CD4-positive, alpha-beta memory T cell (primary cell): ENCODE results near the gene SIPA1L3. TPM values are rescaled to one million over a fixed set of nuclear protein-coding genes. Genes with fewer than 3 reads are reported as not detected.

Experiments used
- CTCF ChIA-PET: fragments of 350-600 bp; sonication (Branson Sonifier 250); formaldehyde crosslinking; loops from one replicate; lab custom pipeline; 2021; ENCODE audit warnings: inconsistent platforms; ENCODE audit not compliant: partially characterized antibody; lab: Charles Lee
- POLR2A ChIA-PET: fragments of 350-600 bp; sonication (Branson Sonifier 250); formaldehyde crosslinking; loops from one replicate; lab custom pipeline; 2021; ENCODE audit not compliant: partially characterized antibody; lab: Charles Lee
- DNase-seq, 5 donors: peaks; one replicate each; pipeline versions ENCODE4 v3.0.0 to v3.0.0-alpha.2; 2020 to 2022; ENCODE audit warnings: mixed read lengths in 1 of 5
- H3K27ac ChIP-seq: one replicate; pipeline ENCODE4 v1.7.0; 2013; ENCODE audit warnings: low read depth, low read length
- H3K27me3 ChIP-seq: 2 replicates; pipeline ENCODE4 v1.7.0; 2013; ENCODE audit warnings: mild to moderate bottlenecking, low read length, moderate library complexity; ENCODE audit not compliant: insufficient read depth
- H3K36me3 ChIP-seq: 2 replicates; pipeline ENCODE4 v1.7.0; 2013; ENCODE audit warnings: mild to moderate bottlenecking, low read length, moderate library complexity; ENCODE audit not compliant: insufficient read depth
- H3K4me1 ChIP-seq: 2 replicates; pipeline ENCODE4 v1.7.0; 2013; ENCODE audit warnings: mild to moderate bottlenecking, low read length, moderate library complexity; ENCODE audit not compliant: insufficient read depth
- H3K4me3 ChIP-seq, 2 donors: one replicate each; pipeline ENCODE4 v1.7.0; 2013; ENCODE audit warnings: low read length in 2 of 2, mild to moderate bottlenecking in 1 of 2
- H3K9me3 ChIP-seq, 2 donors: one replicate each; pipeline ENCODE4 v1.7.0; 2013; ENCODE audit warnings: low read length in 2 of 2, control low read depth in 1 of 2; ENCODE audit not compliant: control insufficient read depth in 1 of 2
- H3K27ac Mint-ChIP-seq, 7 donors: one replicate each; pipeline ENCODE4 v1.8.0; 2020 to 2021; ENCODE audit warnings: mixed read lengths in 7 of 7, mild to moderate bottlenecking in 6 of 7, inconsistent platforms in 3 of 7, moderate library complexity in 3 of 7
- H3K27me3 Mint-ChIP-seq, 2 donors: one replicate each; pipeline ENCODE4 v1.8.0; 2020 to 2021; ENCODE audit warnings: mixed read lengths in 2 of 2
- H3K36me3 Mint-ChIP-seq, 2 donors: one replicate each; pipeline ENCODE4 v1.8.0; 2020 to 2021; ENCODE audit warnings: mixed read lengths in 2 of 2, inconsistent platforms in 1 of 2, mild to moderate bottlenecking in 1 of 2
- H3K4me1 Mint-ChIP-seq, 4 donors: one replicate each; pipeline ENCODE4 v1.8.0; 2020 to 2021; ENCODE audit warnings: mixed read lengths in 4 of 4, mild to moderate bottlenecking in 1 of 4
- H3K4me3 Mint-ChIP-seq, 8 donors: one replicate each; pipeline ENCODE4 v1.8.0; 2020 to 2021; ENCODE audit warnings: mixed read lengths in 8 of 8, mild to moderate bottlenecking in 7 of 8, moderate library complexity in 6 of 8, inconsistent platforms in 3 of 8
- H3K9me3 Mint-ChIP-seq, 8 donors: one replicate each; pipeline ENCODE4 v1.8.0; 2020 to 2021; ENCODE audit warnings: mixed read lengths in 8 of 8, mild to moderate bottlenecking in 5 of 8, inconsistent platforms in 3 of 8, moderate library complexity in 1 of 8
- intact Hi-C: fragments of 100-400 bp; cut with micrococcal nuclease; formaldehyde crosslinking; loops from one replicate; pipeline ENCODE4 v1.15.1; 2023
- polyA plus RNA-seq, 2 donors: library from polyadenylated mRNA; unstranded; fragments of 300-500 nt; fragmentation: Illumina TruSeq; gene quantifications; one replicate each; pipeline ENCODE4 v1.2.3, GENCODE V29; 2021
- total RNA-seq, 2 experiments: library from RNA; stranded (reverse); gene quantifications; one replicate each; pipeline ENCODE4 v1.2.3, GENCODE V29; 2021

SIPA1L3 gene
- total and polyA plus RNA-seq, 4 experiments from 2014 or later = 0.39 to 35.0 (median 17.8) TPM

- H3K4me3 Mint-ChIP-seq = no peak overlapping the region
- no peak overlapping the region for H3K4me3 ChIP-seq
- peaks cover 0 to 3% of the 10 kb centered on the region in 2 donors for H3K36me3 Mint-ChIP-seq
- peak overlapping the region in 1 of 7 donors; percentile 1 for H3K27ac Mint-ChIP-seq
- H3K4me1 ChIP-seq = no peaks in the 10 kb centered on the region
- CTCF ChIA-PET = no interaction called here
- no peaks in the 10 kb centered on the region for H3K27me3 ChIP-seq
- POLR2A ChIA-PET = no interaction called here
- H3K9me3 ChIP-seq = no peaks in the 10 kb centered on the region
- H3K27ac ChIP-seq = no peak overlapping the region
- intact Hi-C loops = no loop called here
- H3K36me3 ChIP-seq = no peaks in the 10 kb centered on the region
- peaks cover 12 to 30% (median 19%) of the 10 kb centered on the region in 4 donors for H3K4me1 Mint-ChIP-seq
- no peaks in the 10 kb centered on the region for H3K27me3 Mint-ChIP-seq
- no peak for DNase-seq
- peaks cover 0 to 2% (median 0%) of the 10 kb centered on the region in 8 donors for H3K9me3 Mint-ChIP-seq
Observed at GRCh38 chr19:37983916-37984315, 76.9 kb downstream of the SIPA1L3 start.

GRCh38 chr19:37986048-37986750 is 79.2 kb downstream of the SIPA1L3 start:
- Mint-ChIP-seq H3K4me3 (peak overlapping the region in 1 of 8 donors; percentile 20), H3K36me3 (peaks cover 0 to 3% of the 10 kb centered on the region in 2 donors)

DNA sequence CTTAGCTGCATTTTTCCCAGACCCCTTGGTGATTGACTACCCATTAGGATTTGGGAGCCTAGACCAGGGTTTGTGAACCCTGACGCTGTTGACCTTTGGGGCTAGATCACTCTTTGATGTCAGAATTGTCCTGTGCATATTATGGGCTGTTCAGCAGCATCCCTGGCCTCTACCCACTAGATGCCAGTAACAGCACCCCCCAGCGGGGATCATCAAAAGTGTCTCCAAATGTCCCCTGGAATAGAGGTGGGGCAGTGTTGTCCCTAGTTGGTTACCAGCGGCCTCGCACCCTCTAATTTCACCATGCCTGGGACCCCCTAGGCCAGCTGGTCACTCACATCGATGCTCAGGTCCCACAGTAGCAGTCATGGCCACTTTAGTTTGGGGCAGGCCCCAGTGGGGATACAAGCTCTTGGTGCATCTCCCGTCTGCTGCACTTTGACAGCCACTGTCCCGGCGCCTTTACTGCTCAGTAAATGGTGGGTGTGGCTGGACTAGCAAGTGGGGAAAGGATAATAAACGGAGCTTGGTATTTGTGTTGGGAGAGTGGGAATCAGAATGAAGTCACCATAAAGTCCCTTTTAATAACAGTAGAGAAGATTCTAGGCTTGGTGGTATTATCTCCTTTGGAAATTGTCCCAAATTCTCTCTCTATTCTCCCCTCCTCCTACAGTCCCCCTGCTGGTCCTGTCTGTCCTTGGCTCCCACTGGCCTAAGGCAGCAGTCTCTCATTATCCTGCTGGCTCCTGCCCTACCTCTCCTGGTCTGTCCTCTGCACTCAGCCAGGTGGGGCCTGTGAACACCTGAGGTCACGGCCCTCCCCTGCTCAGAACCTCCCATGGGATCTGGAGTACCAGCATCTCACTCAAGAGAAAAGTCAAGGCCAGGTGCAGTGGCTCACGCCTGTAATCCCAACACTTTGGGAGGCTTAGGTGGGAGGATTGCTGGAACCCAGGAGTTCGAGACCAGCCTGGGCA is 80.6 kb downstream of the SIPA1L3 start:
- no peak for DNase-seq
- Mint-ChIP-seq H3K4me3 (peak overlapping the region in 1 of 8 donors; percentile 27), H3K27me3 (no peaks in the 10 kb centered on the region), H3K36me3 (peaks cover 0 to 3% of the 10 kb centered on the region in 2 donors), H3K4me1 (peaks cover 9 to 31% (median 18%) of the 10 kb centered on the region in 4 donors), H3K9me3 (no peaks in the 10 kb centered on the region), H3K27ac (no peak overlapping the region)
- ChIA-PET POLR2A (no interaction called here), CTCF (interaction anchor here (1.6 kb wide), 1 partner anchor 109 kb away, joined by 4 read pairs; no protein-coding TSS in a partner anchor)
- Histone ChIP-seq H3K36me3 (no peaks in the 10 kb centered on the region), H3K27me3 (no peaks in the 10 kb centered on the region), H3K9me3 (no peaks in the 10 kb centered on the region), H3K4me3 (no peak overlapping the region), H3K27ac (no peak overlapping the region), H3K4me1 (no peaks in the 10 kb centered on the region)
- intact Hi-C loops = no loop called here

More at GRCh38 chr19:37986048-37986750, 79.2 kb downstream of the SIPA1L3 start:
- ChIA-PET POLR2A (no interaction called here), CTCF (interaction anchor here (1.6 kb wide), 1 partner anchor 111 kb away, joined by 4 read pairs; no protein-coding TSS in a partner anchor)
- peaks cover 9 to 31% (median 18%) of the 10 kb centered on the region in 4 donors for H3K4me1 Mint-ChIP-seq
- DNase-seq = no peak
- Histone ChIP-seq H3K36me3 (no peaks in the 10 kb centered on the region), H3K27me3 (no peaks in the 10 kb centered on the region), H3K4me1 (no peaks in the 10 kb centered on the region), H3K9me3 (no peaks in the 10 kb centered on the region), H3K27ac (no peak overlapping the region), H3K4me3 (no peak overlapping the region)
- intact Hi-C loops = no loop called here
- no peaks in the 10 kb centered on the region for H3K27me3 Mint-ChIP-seq
- H3K9me3 Mint-ChIP-seq = peaks cover 0 to 2% (median 0%) of the 10 kb centered on the region in 8 donors
- peak overlapping the region in 5 of 7 donors; percentile 30 to 79 (median 66) for H3K27ac Mint-ChIP-seq

GRCh38 chr19:37988758-37989635 is 82.0 kb downstream of the SIPA1L3 start:
- intact Hi-C loops = no loop called here
- H3K9me3 ChIP-seq = no peaks in the 10 kb centered on the region
- no peak overlapping the region for H3K27ac ChIP-seq
- H3K4me3 Mint-ChIP-seq = peak overlapping the region in 1 of 8 donors; percentile 31
- no peak overlapping the region for H3K4me3 ChIP-seq
- H3K9me3 Mint-ChIP-seq = no peaks in the 10 kb centered on the region
- H3K36me3 ChIP-seq = no peaks in the 10 kb centered on the region
- peaks cover 0 to 4% of the 10 kb centered on the region in 2 donors for H3K36me3 Mint-ChIP-seq
- no peak for DNase-seq
- peaks cover 9 to 29% (median 18%) of the 10 kb centered on the region in 4 donors for H3K4me1 Mint-ChIP-seq
- H3K27me3 Mint-ChIP-seq = no peaks in the 10 kb centered on the region
- CTCF ChIA-PET = no interaction called here
- H3K27me3 ChIP-seq = no peaks in the 10 kb centered on the region
- POLR2A ChIA-PET = no interaction called here
- no peaks in the 10 kb centered on the region for H3K4me1 ChIP-seq
- peak overlapping the region in 4 of 7 donors; percentile 16 to 90 (median 33) for H3K27ac Mint-ChIP-seq

- H3K4me3 Mint-ChIP-seq = no peak overlapping the region
- ChIA-PET CTCF (no interaction called here), POLR2A (no interaction called here)
- peaks cover 0 to 7% of the 10 kb centered on the region in 2 donors for H3K36me3 Mint-ChIP-seq
- Histone ChIP-seq H3K4me3 (no peak overlapping the region), H3K36me3 (no peaks in the 10 kb centered on the region), H3K27ac (no peak overlapping the region), H3K4me1 (no peaks in the 10 kb centered on the region), H3K9me3 (no peaks in the 10 kb centered on the region), H3K27me3 (no peaks in the 10 kb centered on the region)
- no peaks in the 10 kb centered on the region for H3K9me3 Mint-ChIP-seq
- H3K27ac Mint-ChIP-seq = no peak overlapping the region
- H3K27me3 Mint-ChIP-seq = no peaks in the 10 kb centered on the region
- no peak for DNase-seq
- intact Hi-C loops = no loop called here
- H3K4me1 Mint-ChIP-seq = peaks cover 9 to 21% (median 15%) of the 10 kb centered on the region in 4 donors
Observed at GRCh38 chr19:37989855-37990254, 82.8 kb downstream of the SIPA1L3 start.

- POLR2A ChIA-PET = no interaction called here
- no peaks in the 10 kb centered on the region for H3K9me3 ChIP-seq
- no peaks in the 10 kb centered on the region for H3K4me1 ChIP-seq
- no peaks in the 10 kb centered on the region for H3K9me3 Mint-ChIP-seq
- H3K4me1 Mint-ChIP-seq = peaks cover 7 to 21% (median 11%) of the 10 kb centered on the region in 4 donors
- H3K27me3 Mint-ChIP-seq = no peaks in the 10 kb centered on the region
- no peaks in the 10 kb centered on the region for H3K36me3 ChIP-seq
- H3K4me3 ChIP-seq = no peak overlapping the region
- no peak overlapping the region for H3K27ac ChIP-seq
- H3K36me3 Mint-ChIP-seq = peaks cover 0 to 7% of the 10 kb centered on the region in 2 donors
- no peak for DNase-seq
- H3K27me3 ChIP-seq = no peaks in the 10 kb centered on the region
- CTCF ChIA-PET = no interaction called here
- H3K27ac Mint-ChIP-seq = peak overlapping the region in 1 of 7 donors; percentile 25
- intact Hi-C loops = no loop called here
- no peak overlapping the region for H3K4me3 Mint-ChIP-seq
Observed at GRCh38 chr19:37990362-37990761, 83.4 kb downstream of the SIPA1L3 start.
